Stimulated activated naive CD8-positive, alpha-beta T cell treated with anti-CD3 and anti-CD28 coated beads, Interleukin-15, Interleukin-2, amounts not matched to agents 100 ng/mL and 50 ng/mL, for 24 hours (primary cell): ENCODE measurements around the gene SLC6A6.

ENCODE experiments used
- H3K27ac Mint-ChIP-seq: one replicate; pipeline ENCODE4 v1.8.0; 2021; ENCODE audit warnings: mild to moderate bottlenecking, mixed read lengths
- H3K27me3 Mint-ChIP-seq: one replicate; pipeline ENCODE4 v1.8.0; 2021; ENCODE audit warnings: mixed read lengths
- H3K36me3 Mint-ChIP-seq: one replicate; pipeline ENCODE4 v1.8.0; 2021; ENCODE audit warnings: low read depth, mixed read lengths
- H3K4me1 Mint-ChIP-seq: one replicate; pipeline ENCODE4 v1.8.0; 2021; ENCODE audit warnings: low read depth, mixed read lengths
- H3K4me3 Mint-ChIP-seq: one replicate; pipeline ENCODE4 v1.8.0; 2021; ENCODE audit warnings: mild to moderate bottlenecking, mixed read lengths
- H3K9me3 Mint-ChIP-seq: one replicate; pipeline ENCODE4 v1.8.0; 2021; ENCODE audit warnings: mixed read lengths

SLC6A6 gene

GRCh38 chr3:14386254-14386653, 16.2 kb upstream of the SLC6A6 start:
- no peak overlapping the region for H3K27ac Mint-ChIP-seq
- H3K36me3 Mint-ChIP-seq = no peaks in the 10 kb centered on the region
- no peaks in the 10 kb centered on the region for H3K27me3 Mint-ChIP-seq
- no peak overlapping the region for H3K4me3 Mint-ChIP-seq
- no peaks in the 10 kb centered on the region for H3K4me1 Mint-ChIP-seq
- no peaks in the 10 kb centered on the region for H3K9me3 Mint-ChIP-seq

- no peaks in the 10 kb centered on the region for H3K4me1 Mint-ChIP-seq
- H3K36me3 Mint-ChIP-seq = no peaks in the 10 kb centered on the region
- no peak overlapping the region for H3K27ac Mint-ChIP-seq
- no peaks in the 10 kb centered on the region for H3K9me3 Mint-ChIP-seq
- no peak overlapping the region for H3K4me3 Mint-ChIP-seq
- no peaks in the 10 kb centered on the region for H3K27me3 Mint-ChIP-seq
Measured at GRCh38 chr3:14388201-14388600, 14.2 kb upstream of the SLC6A6 start.

- no peaks in the 10 kb centered on the region for H3K9me3 Mint-ChIP-seq
- H3K36me3 Mint-ChIP-seq = no peaks in the 10 kb centered on the region
- no peaks in the 10 kb centered on the region for H3K4me1 Mint-ChIP-seq
- H3K27me3 Mint-ChIP-seq = no peaks in the 10 kb centered on the region
- no peak overlapping the region for H3K27ac Mint-ChIP-seq
- H3K4me3 Mint-ChIP-seq = no peak overlapping the region
Measured at GRCh38 chr3:14389166-14389606, 13.2 kb upstream of the SLC6A6 start.

GRCh38 chr3:14389716-14390115, 12.7 kb upstream of the SLC6A6 start:
- no peak overlapping the region for H3K27ac Mint-ChIP-seq
- no peak overlapping the region for H3K4me3 Mint-ChIP-seq
- no peaks in the 10 kb centered on the region for H3K36me3 Mint-ChIP-seq
- no peaks in the 10 kb centered on the region for H3K27me3 Mint-ChIP-seq
- H3K4me1 Mint-ChIP-seq = no peaks in the 10 kb centered on the region
- H3K9me3 Mint-ChIP-seq = no peaks in the 10 kb centered on the region

- Mint-ChIP-seq H3K9me3 (no peaks in the 10 kb centered on the region), H3K4me1 (no peaks in the 10 kb centered on the region), H3K27me3 (no peaks in the 10 kb centered on the region), H3K36me3 (no peaks in the 10 kb centered on the region), H3K27ac (no peak overlapping the region), H3K4me3 (no peak overlapping the region)
Measured at GRCh38 chr3:14391033-14391432, 11.4 kb upstream of the SLC6A6 start.

GRCh38 chr3:14392231-14392630, 10.2 kb upstream of the SLC6A6 start:
- Mint-ChIP-seq H3K36me3 (no peaks in the 10 kb centered on the region), H3K4me1 (peaks cover 5% of the 10 kb centered on the region), H3K27me3 (no peaks in the 10 kb centered on the region), H3K27ac (no peak overlapping the region), H3K4me3 (no peak overlapping the region), H3K9me3 (no peaks in the 10 kb centered on the region)

GRCh38 chr3:14392803-14393319, 9.5 kb upstream of the SLC6A6 start:
- H3K9me3 Mint-ChIP-seq = no peaks in the 10 kb centered on the region
- no peaks in the 10 kb centered on the region for H3K36me3 Mint-ChIP-seq
- no peaks in the 10 kb centered on the region for H3K27me3 Mint-ChIP-seq
- peaks cover 11% of the 10 kb centered on the region for H3K4me1 Mint-ChIP-seq
- H3K27ac Mint-ChIP-seq = no peak overlapping the region
- no peak overlapping the region for H3K4me3 Mint-ChIP-seq

- H3K9me3 Mint-ChIP-seq = no peaks in the 10 kb centered on the region
- no peak overlapping the region for H3K4me3 Mint-ChIP-seq
- H3K27ac Mint-ChIP-seq = no peak overlapping the region
- H3K27me3 Mint-ChIP-seq = no peaks in the 10 kb centered on the region
- H3K36me3 Mint-ChIP-seq = no peaks in the 10 kb centered on the region
- peaks cover 12% of the 10 kb centered on the region for H3K4me1 Mint-ChIP-seq
Measured at GRCh38 chr3:14393440-14394106, 8.8 kb upstream of the SLC6A6 start.

- peaks cover 19% of the 10 kb centered on the region for H3K4me1 Mint-ChIP-seq
- H3K36me3 Mint-ChIP-seq = no peaks in the 10 kb centered on the region
- no peaks in the 10 kb centered on the region for H3K27me3 Mint-ChIP-seq
- no peak overlapping the region for H3K4me3 Mint-ChIP-seq
- no peaks in the 10 kb centered on the region for H3K9me3 Mint-ChIP-seq
- H3K27ac Mint-ChIP-seq = peak overlapping the region; percentile 65
Measured at GRCh38 chr3:14396031-14396692, 6.2 kb upstream of the SLC6A6 start.

- Mint-ChIP-seq H3K9me3 (no peaks in the 10 kb centered on the region), H3K27me3 (no peaks in the 10 kb centered on the region), H3K36me3 (no peaks in the 10 kb centered on the region), H3K27ac (peak overlapping the region; percentile 45), H3K4me1 (peaks cover 19% of the 10 kb centered on the region), H3K4me3 (no peak overlapping the region)
Measured at GRCh38 chr3:14397046-14397445, 5.4 kb upstream of the SLC6A6 start.

GRCh38 chr3:14397531-14397930, 4.9 kb upstream of the SLC6A6 start:
- no peaks in the 10 kb centered on the region for H3K27me3 Mint-ChIP-seq
- no peaks in the 10 kb centered on the region for H3K36me3 Mint-ChIP-seq
- H3K4me3 Mint-ChIP-seq = no peak overlapping the region
- H3K27ac Mint-ChIP-seq = peak overlapping the region; percentile 59
- H3K4me1 Mint-ChIP-seq = peaks cover 19% of the 10 kb centered on the region
- no peaks in the 10 kb centered on the region for H3K9me3 Mint-ChIP-seq

GRCh38 chr3:14397940-14398796, 4.2 kb upstream of the SLC6A6 start:
- H3K4me3 Mint-ChIP-seq = no peak overlapping the region
- H3K36me3 Mint-ChIP-seq = peaks cover 3% of the 10 kb centered on the region
- no peaks in the 10 kb centered on the region for H3K27me3 Mint-ChIP-seq
- peak overlapping the region; percentile 59 for H3K27ac Mint-ChIP-seq
- peaks cover 19% of the 10 kb centered on the region for H3K4me1 Mint-ChIP-seq
- no peaks in the 10 kb centered on the region for H3K9me3 Mint-ChIP-seq

GRCh38 chr3:14398797-14399106, 3.7 kb upstream of the SLC6A6 start:
- Mint-ChIP-seq H3K4me3 (no peak overlapping the region), H3K4me1 (peaks cover 19% of the 10 kb centered on the region), H3K36me3 (peaks cover 6% of the 10 kb centered on the region), H3K9me3 (no peaks in the 10 kb centered on the region), H3K27me3 (no peaks in the 10 kb centered on the region), H3K27ac (no peak overlapping the region)

GRCh38 chr3:14401692-14402303, 608 bp upstream of the SLC6A6 start:
- Mint-ChIP-seq H3K36me3 (peaks cover 20% of the 10 kb centered on the region), H3K4me1 (peaks cover 45% of the 10 kb centered on the region), H3K27ac (peak overlapping the region; percentile 95), H3K27me3 (no peaks in the 10 kb centered on the region), H3K4me3 (peak overlapping the region; percentile 100), H3K9me3 (no peaks in the 10 kb centered on the region)
